ENCODE results near the gene FCAMR.

The FCAMR gene

GRCh38 chr1:206939841-206940587 lies 30.2 kb downstream of the FCAMR start:
- Histone ChIP-seq H3K4me1 (ENCODE audit: control insufficient read depth in 1 of 2, insufficient read depth in 2 of 2, low read length in 2 of 2) (peaks cover 68 to 72% of the 10 kb centered on the region in 2 donors), H3K9ac (ENCODE audit: low read depth in 1 of 2, low read length in 2 of 2) (peak overlapping the region; percentile 40 to 56), H3K9me3 (ENCODE audit: control insufficient read depth in 1 of 2, low read length in 2 of 2) (no peaks in the 10 kb centered on the region), H3K4me3 (ENCODE audit: low read depth in 1 of 2, low read length in 2 of 2) (peak overlapping the region; percentile 60 to 81), H3K27ac (ENCODE audit: low read depth, low read length) (peak overlapping the region; percentile 5), H3K36me3 (ENCODE audit: control insufficient read depth in 1 of 2, insufficient read depth in 2 of 2, low read length in 2 of 2) (peaks cover 49 to 72% of the 10 kb centered on the region in 2 donors), H3K27me3 (ENCODE audit: control insufficient read depth in 1 of 2, insufficient read depth in 2 of 2, low read length in 2 of 2) (peaks cover 0 to 6% of the 10 kb centered on the region in 2 donors)

- peak overlapping the region; percentile 40 to 65 for H3K9ac ChIP-seq (ENCODE audit: low read depth in 1 of 2, low read length in 2 of 2)
- H3K27me3 ChIP-seq (ENCODE audit: control insufficient read depth in 1 of 2, insufficient read depth in 2 of 2, low read length in 2 of 2) = peaks cover 0 to 6% of the 10 kb centered on the region in 2 donors
- H3K4me1 ChIP-seq (ENCODE audit: control insufficient read depth in 1 of 2, insufficient read depth in 2 of 2, low read length in 2 of 2) = peaks cover 72 to 75% of the 10 kb centered on the region in 2 donors
- no peaks in the 10 kb centered on the region for H3K9me3 ChIP-seq (ENCODE audit: control insufficient read depth in 1 of 2, low read length in 2 of 2)
- peaks cover 50 to 80% of the 10 kb centered on the region in 2 donors for H3K36me3 ChIP-seq (ENCODE audit: control insufficient read depth in 1 of 2, insufficient read depth in 2 of 2, low read length in 2 of 2)
- peak overlapping the region; percentile 22 for H3K27ac ChIP-seq (ENCODE audit: low read depth, low read length)
- H3K4me3 ChIP-seq (ENCODE audit: low read depth in 1 of 2, low read length in 2 of 2) = peak overlapping the region; percentile 50 to 57
Observed at GRCh38 chr1:206939131-206939530, 31.1 kb downstream of the FCAMR start.

DNA sequence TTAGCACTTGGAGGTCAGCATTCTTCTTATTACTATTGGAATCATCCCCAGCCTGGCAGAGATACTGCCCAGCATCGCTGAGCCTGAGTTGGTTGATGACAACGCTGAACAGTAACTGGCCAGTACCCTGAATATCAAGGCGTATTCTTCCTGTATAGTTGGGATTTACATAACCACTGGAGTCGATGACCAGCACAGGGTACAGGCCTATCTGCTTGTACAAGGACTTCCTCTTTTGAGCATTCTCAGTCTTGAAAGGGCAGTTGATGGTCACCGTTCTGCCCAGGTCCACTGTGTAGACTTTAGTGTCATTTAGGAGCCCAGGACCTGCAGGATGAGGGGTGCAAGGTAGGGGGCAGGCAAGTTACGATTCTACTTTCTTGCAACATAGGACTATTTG lies 32.8 kb downstream of the FCAMR start:
- Histone ChIP-seq H3K27ac (ENCODE audit: low read depth, low read length) (no peak overlapping the region), H3K9me3 (ENCODE audit: control insufficient read depth in 1 of 2, low read length in 2 of 2) (no peaks in the 10 kb centered on the region), H3K27me3 (ENCODE audit: control insufficient read depth in 1 of 2, insufficient read depth in 2 of 2, low read length in 2 of 2) (peaks cover 0 to 3% of the 10 kb centered on the region in 2 donors), H3K9ac (ENCODE audit: low read depth in 1 of 2, low read length in 2 of 2) (peak overlapping the region in 1 of 2 donors; percentile 19), H3K4me1 (ENCODE audit: control insufficient read depth in 1 of 2, insufficient read depth in 2 of 2, low read length in 2 of 2) (peaks cover 74 to 83% of the 10 kb centered on the region in 2 donors), H3K4me3 (ENCODE audit: low read depth in 1 of 2, low read length in 2 of 2) (peak overlapping the region in 1 of 2 donors; percentile 36), H3K36me3 (ENCODE audit: control insufficient read depth in 1 of 2, insufficient read depth in 2 of 2, low read length in 2 of 2) (peaks cover 52 to 88% of the 10 kb centered on the region in 2 donors)

DNA sequence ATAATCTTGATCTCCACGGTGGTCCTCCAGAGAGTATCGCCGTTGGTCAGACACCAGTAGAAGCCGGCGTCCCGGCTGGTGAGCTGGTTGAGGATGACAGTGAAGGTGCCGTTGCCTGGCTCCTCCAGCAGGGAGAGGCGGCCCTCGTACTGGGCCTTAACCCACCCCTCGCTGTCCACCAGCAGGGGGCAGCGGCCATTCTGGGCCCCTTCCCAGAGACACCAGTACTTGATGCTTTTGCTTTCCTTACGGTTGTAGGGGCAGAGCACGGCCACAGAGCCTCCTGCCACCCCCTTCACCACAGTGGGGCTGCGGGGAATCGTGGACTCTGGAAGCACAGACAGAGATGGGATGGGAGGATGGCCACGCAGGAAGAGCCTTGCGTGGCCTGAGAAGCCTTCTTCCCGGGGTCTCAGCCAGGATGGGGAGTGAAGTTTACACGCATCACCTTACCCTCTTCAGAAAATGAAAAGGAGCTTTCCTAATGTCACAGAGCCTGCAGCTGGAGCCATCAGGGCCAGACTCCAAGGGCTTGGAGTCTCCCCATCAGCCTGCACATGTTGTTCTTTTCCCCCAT lies 34.7 kb downstream of the FCAMR start:
- Histone ChIP-seq H3K4me3 (ENCODE audit: low read depth in 1 of 2, low read length in 2 of 2) (no peak overlapping the region), H3K27ac (ENCODE audit: low read depth, low read length) (no peak overlapping the region), H3K27me3 (ENCODE audit: control insufficient read depth in 1 of 2, insufficient read depth in 2 of 2, low read length in 2 of 2) (no peaks in the 10 kb centered on the region), H3K4me1 (ENCODE audit: control insufficient read depth in 1 of 2, insufficient read depth in 2 of 2, low read length in 2 of 2) (peaks cover 72 to 84% of the 10 kb centered on the region in 2 donors), H3K9ac (ENCODE audit: low read depth in 1 of 2, low read length in 2 of 2) (peak overlapping the region in 1 of 2 donors; percentile 16), H3K36me3 (ENCODE audit: control insufficient read depth in 1 of 2, insufficient read depth in 2 of 2, low read length in 2 of 2) (peaks cover 67 to 94% of the 10 kb centered on the region in 2 donors), H3K9me3 (ENCODE audit: control insufficient read depth in 1 of 2, low read length in 2 of 2) (no peaks in the 10 kb centered on the region)

DNA sequence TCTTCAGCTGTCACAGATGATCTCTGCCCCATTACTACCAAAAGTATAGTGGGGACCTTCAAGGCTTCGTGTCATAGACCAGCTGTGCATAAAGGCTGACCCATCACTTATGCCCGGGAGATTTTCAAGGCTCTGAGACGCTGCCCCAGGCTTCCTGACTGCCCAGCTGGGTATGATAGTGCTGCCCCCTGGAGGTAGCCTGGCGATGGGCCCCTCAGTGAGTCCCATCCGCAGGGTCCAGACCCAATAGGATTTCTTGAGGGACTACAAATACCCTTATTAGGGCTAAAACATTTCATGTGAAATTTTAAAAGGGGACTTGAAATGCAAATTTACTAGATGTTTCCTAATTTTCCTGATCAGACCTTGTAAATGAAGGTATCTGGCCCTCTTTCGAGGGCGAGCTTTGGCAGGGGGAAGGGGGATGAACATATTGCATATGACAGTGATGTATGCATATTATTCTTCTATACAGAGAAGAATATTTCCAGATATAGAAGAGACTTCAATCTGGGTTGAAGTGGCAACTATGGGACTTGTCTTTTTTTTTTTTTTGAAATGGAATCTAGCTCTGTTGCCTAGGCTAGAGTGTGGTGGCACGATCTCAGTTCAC lies 36.8 kb downstream of the FCAMR start:
- Histone ChIP-seq H3K9me3 (ENCODE audit: control insufficient read depth in 1 of 2, low read length in 2 of 2) (no peaks in the 10 kb centered on the region), H3K9ac (ENCODE audit: low read depth in 1 of 2, low read length in 2 of 2) (no peak overlapping the region), H3K27me3 (ENCODE audit: control insufficient read depth in 1 of 2, insufficient read depth in 2 of 2, low read length in 2 of 2) (no peaks in the 10 kb centered on the region), H3K36me3 (ENCODE audit: control insufficient read depth in 1 of 2, insufficient read depth in 2 of 2, low read length in 2 of 2) (peaks cover 61 to 89% of the 10 kb centered on the region in 2 donors), H3K4me3 (ENCODE audit: low read depth in 1 of 2, low read length in 2 of 2) (no peak overlapping the region), H3K4me1 (ENCODE audit: control insufficient read depth in 1 of 2, insufficient read depth in 2 of 2, low read length in 2 of 2) (peaks cover 57 to 76% of the 10 kb centered on the region in 2 donors), H3K27ac (ENCODE audit: low read depth, low read length) (no peak overlapping the region)

DNA sequence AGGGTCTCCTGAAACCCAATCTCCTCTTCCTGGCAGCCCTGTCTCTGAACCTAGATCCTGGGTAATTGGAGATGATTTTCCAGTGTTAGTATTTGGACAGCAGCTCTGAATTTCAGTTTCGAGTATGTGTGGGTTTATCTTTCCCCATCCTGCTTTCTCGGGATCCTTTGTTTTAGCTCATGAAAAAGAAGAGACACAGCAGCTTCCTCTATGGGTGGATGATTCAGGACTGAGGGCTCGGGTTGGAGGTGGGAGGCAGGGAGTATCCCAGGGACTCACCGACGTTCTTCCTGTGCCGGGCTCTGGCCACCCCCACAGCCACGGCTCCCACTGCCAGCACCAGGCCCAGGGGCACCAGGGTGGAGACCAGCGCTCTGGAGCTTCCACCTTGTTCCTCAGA lies 38.1 kb downstream of the FCAMR start:
- no peak overlapping the region for H3K9ac ChIP-seq (ENCODE audit: low read depth in 1 of 2, low read length in 2 of 2)
- no peaks in the 10 kb centered on the region for H3K27me3 ChIP-seq (ENCODE audit: control insufficient read depth in 1 of 2, insufficient read depth in 2 of 2, low read length in 2 of 2)
- H3K27ac ChIP-seq (ENCODE audit: low read depth, low read length) = no peak overlapping the region

DNA sequence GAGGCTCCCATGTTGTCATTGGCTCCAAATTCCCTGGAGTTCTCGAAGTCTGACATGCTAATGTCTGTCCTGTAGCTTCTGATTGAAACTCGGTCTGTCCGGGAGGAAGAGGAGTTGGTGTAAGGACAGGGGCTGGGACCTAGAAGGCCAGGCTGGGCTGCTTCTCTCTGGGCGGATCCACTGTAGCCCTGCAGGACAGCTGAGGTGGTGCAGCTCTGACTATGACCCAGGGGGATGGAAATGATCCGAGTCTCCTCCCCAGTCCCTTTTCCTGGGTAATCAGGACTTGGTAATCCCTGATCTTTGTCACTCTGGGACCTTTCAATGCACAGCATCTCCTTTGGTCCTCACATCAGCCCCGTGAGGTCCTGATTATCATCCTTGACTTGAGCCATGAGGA lies 38.6 kb downstream of the FCAMR start:
- Histone ChIP-seq H3K9ac (ENCODE audit: low read depth in 1 of 2, low read length in 2 of 2) (no peak overlapping the region), H3K36me3 (ENCODE audit: control insufficient read depth in 1 of 2, insufficient read depth in 2 of 2, low read length in 2 of 2) (peaks cover 51 to 71% of the 10 kb centered on the region in 2 donors), H3K4me1 (ENCODE audit: control insufficient read depth in 1 of 2, insufficient read depth in 2 of 2, low read length in 2 of 2) (peaks cover 47 to 74% of the 10 kb centered on the region in 2 donors), H3K27me3 (ENCODE audit: control insufficient read depth in 1 of 2, insufficient read depth in 2 of 2, low read length in 2 of 2) (no peaks in the 10 kb centered on the region), H3K4me3 (ENCODE audit: low read depth in 1 of 2, low read length in 2 of 2) (no peak overlapping the region), H3K9me3 (ENCODE audit: control insufficient read depth in 1 of 2, low read length in 2 of 2) (no peaks in the 10 kb centered on the region), H3K27ac (ENCODE audit: low read depth, low read length) (no peak overlapping the region)

More for the DNA sequence above, 38.1 kb downstream of the FCAMR start:
- H3K4me3 ChIP-seq (ENCODE audit: low read depth in 1 of 2, low read length in 2 of 2) = no peak overlapping the region
- peaks cover 50 to 75% of the 10 kb centered on the region in 2 donors for H3K4me1 ChIP-seq (ENCODE audit: control insufficient read depth in 1 of 2, insufficient read depth in 2 of 2, low read length in 2 of 2)
- H3K36me3 ChIP-seq (ENCODE audit: control insufficient read depth in 1 of 2, insufficient read depth in 2 of 2, low read length in 2 of 2) = peaks cover 51 to 76% of the 10 kb centered on the region in 2 donors
- no peaks in the 10 kb centered on the region for H3K9me3 ChIP-seq (ENCODE audit: control insufficient read depth in 1 of 2, low read length in 2 of 2)

DNA sequence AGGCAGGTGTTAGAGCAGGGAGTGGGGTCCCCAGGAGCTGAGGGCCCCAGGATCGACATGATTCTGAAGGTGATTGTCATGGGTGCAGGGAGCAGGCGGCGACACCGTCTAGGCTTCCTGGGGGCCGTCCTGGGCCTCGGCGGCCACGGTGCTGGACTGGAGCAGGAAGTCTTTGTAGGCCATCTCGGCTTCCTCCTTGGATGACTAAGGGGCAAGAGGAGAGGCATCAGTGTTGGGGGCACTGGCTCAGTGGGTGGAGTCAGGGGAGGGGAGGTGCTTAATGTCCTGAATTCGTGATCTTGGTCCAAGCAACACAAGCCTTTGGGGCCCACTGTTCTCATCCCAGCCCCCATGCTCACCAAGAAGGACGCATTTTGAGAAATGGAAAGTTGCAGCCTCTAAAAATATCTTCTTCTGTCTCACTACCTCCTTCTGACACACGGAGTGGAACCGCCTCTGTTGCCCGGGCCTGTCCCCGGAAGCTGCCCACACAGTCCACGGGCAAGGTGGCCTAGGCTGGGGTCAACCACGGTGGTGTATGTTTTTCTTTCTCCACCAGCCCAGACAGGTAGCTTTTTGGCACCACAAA lies 40.0 kb downstream of the FCAMR start:
- Histone ChIP-seq H3K27ac (ENCODE audit: low read depth, low read length) (no peak overlapping the region), H3K4me1 (ENCODE audit: control insufficient read depth in 1 of 2, insufficient read depth in 2 of 2, low read length in 2 of 2) (peaks cover 44 to 65% of the 10 kb centered on the region in 2 donors), H3K9ac (ENCODE audit: low read depth in 1 of 2, low read length in 2 of 2) (peak overlapping the region in 1 of 2 donors; percentile 12)

GRCh38 chr1:206929524-206929923 lies 40.7 kb downstream of the FCAMR start:
- H3K4me3 ChIP-seq (ENCODE audit: low read depth in 1 of 2, low read length in 2 of 2) = no peak overlapping the region
- no peak overlapping the region for H3K27ac ChIP-seq (ENCODE audit: low read depth, low read length)
- no peaks in the 10 kb centered on the region for H3K9me3 ChIP-seq (ENCODE audit: control insufficient read depth in 1 of 2, low read length in 2 of 2)
- peaks cover 52 to 65% of the 10 kb centered on the region in 2 donors for H3K4me1 ChIP-seq (ENCODE audit: control insufficient read depth in 1 of 2, insufficient read depth in 2 of 2, low read length in 2 of 2)
- H3K36me3 ChIP-seq (ENCODE audit: control insufficient read depth in 1 of 2, insufficient read depth in 2 of 2, low read length in 2 of 2) = peaks cover 33 to 50% of the 10 kb centered on the region in 2 donors
- H3K27me3 ChIP-seq (ENCODE audit: control insufficient read depth in 1 of 2, insufficient read depth in 2 of 2, low read length in 2 of 2) = no peaks in the 10 kb centered on the region
- no peak overlapping the region for H3K9ac ChIP-seq (ENCODE audit: low read depth in 1 of 2, low read length in 2 of 2)

More for the DNA sequence above, 40.0 kb downstream of the FCAMR start:
- Histone ChIP-seq H3K9me3 (ENCODE audit: control insufficient read depth in 1 of 2, low read length in 2 of 2) (no peaks in the 10 kb centered on the region), H3K4me3 (ENCODE audit: low read depth in 1 of 2, low read length in 2 of 2) (peak overlapping the region in 1 of 2 donors; percentile 7), H3K27me3 (ENCODE audit: control insufficient read depth in 1 of 2, insufficient read depth in 2 of 2, low read length in 2 of 2) (no peaks in the 10 kb centered on the region), H3K36me3 (ENCODE audit: control insufficient read depth in 1 of 2, insufficient read depth in 2 of 2, low read length in 2 of 2) (peaks cover 40 to 57% of the 10 kb centered on the region in 2 donors)

Data from duodenal mucosa (tissue), 2 donors.